Panc1 (cell line): Measurements from ENCODE around the gene PAK1.

Experiments
- CTCF ChIP-seq: fragments of 450-650 bp; IDR thresholded peaks from 2 replicates; pipeline ENCODE4 v1.5.1; 2017; ENCODE audit warnings: mild to moderate bottlenecking
- POLR2AphosphoS5 ChIP-seq: IDR thresholded peaks from 2 replicates; pipeline ENCODE4 v1.6.1; 2012; ENCODE audit warnings: mild to moderate bottlenecking, low read depth, low read length, moderate library complexity

- TF ChIP-seq POLR2AphosphoS5 (no peak), CTCF (no peak)
Measured at GRCh38 chr11:77412814-77413213, 61.1 kb downstream of the PAK1 start.
